GM10847 (cell line): Measurements from ENCODE around the gene ZNF841.

ENCODE experiments used
- POLR2A ChIP-seq: IDR thresholded peaks from 2 replicates; pipeline ENCODE4 v1.6.1; 2011; ENCODE audit not compliant: insufficient read length; ENCODE audit errors: extremely low read depth

Gene ZNF841

DNA sequence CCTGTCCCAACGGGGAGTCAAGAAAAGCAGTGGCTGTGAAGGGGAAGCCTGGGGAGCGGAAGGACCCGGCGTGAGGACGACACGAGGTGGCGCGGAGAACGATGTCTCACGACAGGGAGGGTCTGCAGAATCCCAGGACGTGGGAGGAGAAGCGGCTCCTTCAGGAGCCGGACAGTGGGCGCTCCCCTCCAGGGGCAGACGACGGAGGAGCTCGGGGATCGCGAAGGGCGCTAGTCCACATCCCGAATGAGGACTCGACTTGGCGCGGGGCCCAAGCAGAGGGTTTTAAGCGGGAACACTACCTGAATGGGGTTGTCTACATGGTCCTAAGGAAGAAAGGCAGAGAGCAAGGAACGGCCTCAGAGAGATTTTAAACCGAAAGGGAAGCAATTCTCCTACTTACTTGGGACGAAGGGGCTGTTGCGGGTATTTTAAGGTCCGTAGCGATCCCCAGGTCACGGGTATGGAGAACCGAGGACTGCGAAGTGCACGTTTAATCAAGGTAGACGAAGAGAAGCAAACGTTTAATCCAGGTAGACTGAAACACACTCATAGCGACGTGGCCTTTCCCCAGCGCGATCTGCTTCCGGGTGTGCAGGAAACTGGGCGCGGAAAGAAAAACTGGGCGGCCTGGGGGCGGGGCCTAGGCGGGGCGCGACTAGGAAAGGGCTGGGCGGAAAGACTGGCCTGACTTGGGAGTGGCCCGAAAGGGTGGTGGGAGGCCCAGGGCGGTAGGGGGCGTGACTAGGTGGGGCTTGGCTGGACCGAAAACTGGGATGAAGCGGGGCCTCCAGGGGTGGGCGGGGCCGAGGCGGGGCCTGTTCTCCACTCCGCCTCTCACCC lies at the start of gene ZNF841:
Gene ZNF841 (minus strand): TSS at position 594 of the 843 bp plus-strand sequence. CDS start 10,964 bp downstream, outside the sequence.
- TF ChIP-seq POLR2A = peak; percentile 62

DNA sequence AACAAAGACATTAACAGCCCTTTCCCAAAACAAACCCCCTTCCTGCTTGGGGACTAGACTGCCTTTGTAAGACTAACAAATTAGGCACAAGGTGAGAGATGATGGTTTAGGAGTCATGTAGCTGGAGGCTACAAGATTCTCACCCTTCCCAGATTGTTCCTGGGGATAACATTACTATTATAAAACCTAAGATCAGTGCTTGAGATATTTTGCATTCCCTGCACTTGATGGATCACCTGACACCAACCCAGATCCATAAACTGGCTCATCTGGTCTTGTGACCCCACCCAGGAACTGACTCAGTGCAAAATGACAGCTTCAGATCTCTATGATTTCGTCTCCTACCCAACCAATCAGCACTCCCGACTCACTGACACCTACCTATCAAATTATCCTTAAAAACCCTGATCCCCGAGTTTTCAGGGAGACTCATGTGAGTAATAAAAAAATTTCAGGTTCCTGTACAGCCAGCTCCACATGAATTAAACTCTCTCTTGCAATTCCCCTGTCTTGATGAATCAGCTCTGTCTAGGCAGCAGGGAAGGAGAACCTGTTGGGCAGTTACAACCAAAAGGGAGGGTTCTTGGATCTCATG lies 46.5 kb upstream of the ZNF841 start:
- no peak for TF ChIP-seq POLR2A

DNA sequence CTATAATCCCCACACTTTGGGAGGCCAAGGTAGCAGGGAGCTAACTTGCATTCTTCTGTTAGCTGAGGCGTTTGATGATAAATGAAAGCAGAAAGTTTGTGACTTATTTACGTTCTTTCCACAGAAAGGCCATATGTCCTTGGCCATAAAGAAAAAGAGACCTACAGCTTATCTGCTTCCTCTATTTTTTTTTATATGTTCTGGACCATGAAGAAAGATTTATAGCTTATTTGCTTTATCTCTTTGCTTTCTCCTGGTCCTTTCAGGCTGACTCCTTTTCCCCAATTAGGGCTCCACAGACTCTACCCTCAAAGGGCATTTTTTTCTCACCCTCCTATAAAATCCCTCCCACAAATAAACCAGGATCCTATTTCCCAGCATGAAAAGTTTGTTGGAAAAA lies 45.6 kb upstream of the ZNF841 start:
- no peak for TF ChIP-seq POLR2A

- no peak for TF ChIP-seq POLR2A
Measured at GRCh38 chr19:52140032-52140710, 44.6 kb upstream of the ZNF841 start.

- peak; percentile 38 for TF ChIP-seq POLR2A
Measured at GRCh38 chr19:52139252-52140031, 43.9 kb upstream of the ZNF841 start, which contains the start of gene ZNF616. TSS of gene ZNF616 (minus strand) at chr19:52139938. CDS start at chr19:52130512, 9,426 bp downstream.

GRCh38 chr19:52138983-52139251 lies 43.4 kb upstream of the ZNF841 start:
- TF ChIP-seq POLR2A = no peak

GRCh38 chr19:52138278-52138982 lies 42.9 kb upstream of the ZNF841 start:
- TF ChIP-seq POLR2A = no peak

DNA sequence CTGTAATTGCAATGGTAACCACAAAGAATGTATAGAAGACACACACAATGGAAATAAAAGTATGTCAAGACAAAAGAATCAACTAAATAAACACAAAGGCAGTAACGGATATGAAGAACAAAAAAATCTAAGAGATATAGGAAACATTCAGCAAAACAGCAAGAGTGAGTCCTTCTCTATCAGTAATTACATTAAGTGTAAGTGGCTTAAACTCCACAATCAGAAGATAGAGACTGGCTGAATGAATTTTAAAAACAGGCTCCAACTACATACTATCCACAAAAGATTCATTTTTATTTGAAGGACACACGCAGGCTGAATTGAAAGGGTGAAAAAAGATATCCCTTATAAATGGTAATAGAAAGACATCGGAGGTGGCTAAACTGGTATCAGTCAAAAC lies 24.7 kb upstream of the ZNF841 start:
- TF ChIP-seq POLR2A = no peak

GRCh38 chr19:52115526-52116053 lies 20.0 kb upstream of the ZNF841 start:
- TF ChIP-seq POLR2A = no peak

- no peak for TF ChIP-seq POLR2A
Measured at GRCh38 chr19:52114691-52115090, 19.1 kb upstream of the ZNF841 start.

DNA sequence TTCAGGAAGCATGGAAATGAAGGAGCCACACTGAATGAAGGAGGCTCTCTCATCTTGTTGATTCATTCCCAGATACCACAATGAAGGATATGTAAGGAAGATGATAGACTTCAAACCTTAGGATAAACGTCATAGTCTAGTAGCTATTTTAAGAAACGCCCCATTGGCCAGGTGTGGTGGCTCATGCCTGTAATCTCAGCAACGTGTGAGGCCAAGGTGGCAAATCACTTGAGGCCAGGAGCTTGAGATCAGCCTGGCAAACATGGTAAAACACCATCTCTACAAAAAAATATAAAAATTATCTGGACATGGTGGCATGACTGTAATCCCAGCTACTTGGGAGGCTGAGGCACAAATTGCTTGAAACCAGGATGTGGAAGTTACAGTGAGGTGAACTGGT lies 17.1 kb upstream of the ZNF841 start:
- TF ChIP-seq POLR2A = no peak

DNA sequence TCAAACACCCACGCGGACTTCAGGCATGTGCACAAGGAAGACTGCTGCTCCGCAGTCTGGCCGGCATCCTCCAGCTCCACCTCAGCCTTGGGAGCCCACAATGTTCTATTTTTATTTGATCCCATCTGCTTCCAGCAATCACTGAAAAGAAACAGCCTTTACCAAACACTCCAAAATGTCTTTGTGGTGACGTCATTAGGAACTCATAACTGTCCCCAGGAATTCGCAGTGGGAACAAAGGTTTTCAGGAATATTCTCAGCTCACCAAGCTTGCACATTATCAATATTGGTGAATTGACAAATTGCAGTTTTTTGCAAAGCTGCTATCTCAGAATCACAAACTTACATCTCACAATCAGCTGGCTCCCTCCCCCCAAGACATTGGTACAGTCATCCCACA lies 15.2 kb upstream of the ZNF841 start:
- no peak for TF ChIP-seq POLR2A

DNA sequence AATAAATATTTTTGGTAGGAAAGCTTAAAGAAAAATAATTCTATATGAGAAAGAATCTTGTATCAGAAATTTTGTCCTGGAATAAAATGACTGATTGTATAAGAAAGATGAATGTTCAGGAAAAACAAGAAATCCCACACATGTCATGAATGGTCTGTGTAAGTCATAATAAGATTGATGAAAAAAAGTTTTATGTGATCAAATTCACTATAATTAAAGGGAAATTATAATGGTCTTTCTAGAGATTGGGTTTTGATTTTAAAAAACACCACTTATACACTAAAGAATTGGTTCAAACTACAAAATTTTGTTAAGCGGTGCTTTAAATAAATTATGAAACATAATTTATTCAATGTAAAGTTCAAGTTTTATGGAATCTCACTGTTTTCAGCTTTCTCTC lies 7.2 kb upstream of the ZNF841 start:
- no peak for TF ChIP-seq POLR2A

- TF ChIP-seq POLR2A = no peak
Measured at GRCh38 chr19:52101866-52102562, 6.4 kb upstream of the ZNF841 start.
